A204.1 (cell line): ENCODE measurements around the gene ITGB1.
A peak's percentile ranks its signal among the peaks of the same experiment; 100 is the strongest.
"Not testable (repeated sequence)": the region's sequence is repeated elsewhere in the genome, so short reads cannot be mapped to it uniquely, and the experiment has no call there.

Experiments
- FAIRE-seq: peaks from 2 replicates; lab custom pipeline; 2012; peaks lifted over from hg19 to GRCh38; lab: Jason Lieb, UNC

Gene ITGB1

DNA sequence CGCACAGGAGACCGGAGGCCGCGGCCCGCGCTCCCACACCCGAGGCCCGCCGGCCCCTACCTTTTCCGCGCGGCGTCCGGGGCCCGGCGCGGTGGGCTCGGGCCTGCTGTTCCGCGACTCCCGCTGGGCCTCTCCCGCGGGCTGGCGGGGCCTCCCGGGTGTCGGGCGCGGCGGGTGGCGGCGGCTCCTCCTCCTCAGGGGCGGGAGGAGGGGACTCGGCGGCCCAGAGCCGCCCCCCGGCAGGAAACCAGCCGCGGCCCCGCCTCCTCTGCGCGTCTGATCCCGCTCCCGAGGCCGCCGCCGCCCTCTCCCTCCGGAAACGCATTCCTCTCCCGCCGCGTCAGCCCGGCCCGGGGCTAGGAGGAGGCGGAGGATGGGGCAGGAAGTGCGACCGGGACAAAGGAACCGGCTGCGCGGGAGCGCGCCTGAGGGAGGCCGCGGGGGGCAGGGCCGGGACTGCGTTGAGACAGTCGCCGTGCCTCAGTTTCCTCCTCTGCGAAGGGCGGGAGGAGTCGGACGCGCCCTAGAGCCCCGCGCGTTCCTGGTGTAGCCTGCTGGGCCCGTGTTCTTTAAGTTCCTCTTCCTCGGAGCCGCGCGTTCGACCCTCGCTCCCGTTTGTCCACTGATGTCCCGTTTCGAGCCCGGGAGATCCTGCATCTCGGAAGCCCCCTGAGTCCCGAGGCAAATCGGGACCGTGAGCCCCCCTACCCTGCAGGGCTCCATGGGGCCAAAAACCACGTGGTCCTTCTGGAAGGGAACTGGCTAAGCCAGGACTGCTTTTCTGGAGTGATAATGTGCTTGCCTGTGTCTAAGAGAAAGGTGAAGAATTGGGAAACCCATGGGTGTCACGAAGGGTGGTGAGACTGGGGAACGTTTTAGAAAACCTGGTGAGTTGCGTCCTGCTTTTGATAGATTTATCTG lies at the start of gene ITGB1:
Gene ITGB1 (minus strand): TSS at position 146 of the 921 bp plus-strand sequence. CDS start 22,672 bp downstream, outside the sequence.
- FAIRE-seq = no peak

DNA sequence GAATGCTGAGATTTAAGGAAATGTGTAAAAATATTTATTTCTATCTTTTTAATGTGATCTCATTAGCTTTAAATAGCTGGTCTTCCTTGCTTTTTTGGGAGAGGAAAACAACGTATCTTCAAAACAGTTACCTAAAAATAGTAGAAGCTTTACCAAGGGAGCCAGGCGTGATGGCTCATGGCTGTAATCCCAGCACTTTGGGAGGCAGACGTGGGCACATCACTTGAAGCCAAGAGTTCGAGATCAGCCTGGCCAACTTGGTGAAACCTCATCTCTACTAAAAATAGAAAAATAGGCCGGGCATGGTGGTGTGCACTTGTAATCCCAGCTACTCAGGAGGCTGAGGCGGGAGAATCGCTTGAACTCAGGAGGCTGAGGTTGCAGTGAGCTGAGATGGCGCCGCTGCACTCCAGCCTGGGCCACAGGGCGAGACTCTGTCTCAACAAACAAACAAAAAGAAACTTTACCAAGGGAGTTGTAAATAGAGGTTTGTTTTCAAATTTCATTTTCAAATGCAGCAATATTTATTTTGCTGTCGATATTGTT lies 48.4 kb upstream of the ITGB1 start:
- no peak for FAIRE-seq

DNA sequence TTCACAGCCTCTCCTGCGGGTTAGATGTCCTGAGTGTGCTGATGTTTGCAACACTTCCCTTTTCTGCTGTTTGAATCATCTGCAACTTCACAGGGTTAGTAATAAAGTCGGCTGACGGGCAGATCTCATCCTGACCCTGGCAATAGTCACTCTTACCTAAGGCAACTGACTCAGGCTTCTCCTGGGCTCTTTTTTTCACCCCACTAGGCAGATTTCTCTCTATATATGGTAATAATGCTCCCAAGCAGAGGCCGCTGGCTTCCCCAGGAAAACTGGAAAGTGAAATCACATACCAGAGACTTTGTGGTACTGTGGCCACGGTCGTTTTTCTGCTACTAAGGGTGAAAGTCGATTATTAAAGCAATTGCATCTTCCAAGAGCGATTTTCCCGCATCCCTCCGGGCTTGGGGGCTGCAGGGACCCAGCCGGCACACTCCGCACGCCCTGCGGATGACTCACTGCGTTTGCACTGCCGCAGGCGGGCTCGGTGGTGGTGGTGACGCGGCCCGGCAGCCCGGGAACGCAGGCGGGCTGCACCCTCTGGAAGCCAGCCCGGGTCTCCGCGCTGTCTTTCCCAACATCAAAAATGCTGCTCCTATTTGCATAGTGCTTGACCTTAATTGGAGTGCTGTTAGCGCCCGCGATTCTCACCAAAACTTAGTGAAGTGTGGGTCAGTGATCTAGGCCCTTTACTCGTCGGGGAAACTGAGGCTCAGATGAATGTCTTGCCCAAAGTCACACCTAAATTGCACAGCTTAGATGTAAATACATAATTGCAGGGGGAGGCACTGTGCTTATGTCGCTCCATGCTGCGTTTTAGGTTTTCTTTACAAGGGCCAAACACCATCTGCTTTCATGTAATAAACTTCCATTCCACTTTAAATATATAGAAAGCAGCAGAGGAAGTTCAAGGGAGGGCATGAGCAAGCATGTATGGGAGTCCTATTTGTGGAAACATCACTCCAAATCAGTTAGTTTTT lies 47.6 kb upstream of the ITGB1 start:
- peak; percentile 95 for FAIRE-seq

DNA sequence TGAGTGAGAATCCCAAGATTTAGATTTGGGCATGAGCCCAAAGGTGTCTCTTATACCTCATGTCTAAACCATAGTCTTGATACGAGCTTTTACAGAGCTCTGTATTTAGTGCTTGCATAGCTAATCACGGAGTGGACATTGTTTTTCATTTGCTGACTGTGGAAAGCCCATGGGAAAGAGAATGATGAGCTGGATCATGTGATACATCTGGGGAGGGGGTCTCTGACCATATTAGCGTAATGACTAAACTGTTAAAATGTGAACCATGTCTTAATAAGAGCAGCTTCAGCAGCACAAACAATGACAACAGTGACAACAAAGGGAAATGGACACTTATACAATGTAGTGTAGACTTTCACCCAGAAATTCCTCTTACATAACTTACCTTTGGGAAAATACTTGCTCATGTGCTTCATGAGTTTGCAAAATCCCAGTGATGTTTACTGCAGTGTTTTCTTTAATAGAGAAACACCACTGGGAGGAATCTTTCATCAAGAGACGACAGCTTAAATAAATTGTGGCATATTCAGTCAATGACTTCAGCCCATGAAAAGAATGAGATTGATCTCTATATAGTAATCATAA lies 44.0 kb upstream of the ITGB1 start:
- FAIRE-seq = no peak

DNA sequence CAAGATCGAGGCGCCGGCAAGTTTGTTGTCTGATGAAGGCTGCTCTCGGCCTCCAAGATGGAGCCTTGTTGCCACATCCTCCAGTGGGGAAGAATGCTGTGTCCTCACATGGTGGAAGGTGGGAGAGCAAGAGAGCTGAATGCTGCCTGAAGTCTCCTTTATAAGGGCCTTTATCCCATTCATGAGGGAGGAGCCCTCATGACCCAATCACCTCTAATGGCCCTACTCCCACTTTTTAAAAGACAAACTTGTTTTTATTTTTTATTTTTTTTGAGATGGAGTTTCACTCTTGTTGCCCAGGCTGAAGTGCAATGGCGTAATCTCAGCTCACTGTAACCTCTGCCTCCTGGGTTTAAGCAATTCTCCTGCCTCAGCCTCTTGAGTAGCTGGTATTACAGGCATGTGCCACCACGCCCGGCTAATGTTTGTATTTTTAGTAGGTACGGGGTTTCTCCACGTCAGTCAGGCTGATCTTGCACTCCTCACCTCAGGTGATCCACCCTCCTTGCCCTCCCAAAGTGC lies 40.1 kb upstream of the ITGB1 start:
- not testable (repeated sequence) for FAIRE-seq

DNA sequence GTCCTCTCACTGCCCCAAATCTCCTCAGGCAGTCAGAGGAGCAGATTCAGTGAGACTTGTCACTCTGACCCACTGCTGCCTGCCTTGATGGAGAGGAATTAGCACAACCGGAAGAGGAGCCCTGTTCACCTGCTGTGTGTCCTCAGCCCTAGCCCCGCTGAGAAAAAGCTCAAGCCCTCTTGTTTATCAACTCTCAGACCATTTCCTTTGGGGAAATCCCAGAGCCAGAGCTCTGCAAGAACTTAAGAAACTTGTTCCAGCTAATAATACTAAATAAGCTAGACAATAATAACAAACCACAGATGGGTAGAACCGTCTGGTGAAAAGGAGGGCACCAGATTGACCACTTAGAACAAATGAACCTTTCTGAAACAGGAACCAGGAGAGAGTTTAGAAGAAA lies 37.7 kb upstream of the ITGB1 start:
- no peak for FAIRE-seq

DNA sequence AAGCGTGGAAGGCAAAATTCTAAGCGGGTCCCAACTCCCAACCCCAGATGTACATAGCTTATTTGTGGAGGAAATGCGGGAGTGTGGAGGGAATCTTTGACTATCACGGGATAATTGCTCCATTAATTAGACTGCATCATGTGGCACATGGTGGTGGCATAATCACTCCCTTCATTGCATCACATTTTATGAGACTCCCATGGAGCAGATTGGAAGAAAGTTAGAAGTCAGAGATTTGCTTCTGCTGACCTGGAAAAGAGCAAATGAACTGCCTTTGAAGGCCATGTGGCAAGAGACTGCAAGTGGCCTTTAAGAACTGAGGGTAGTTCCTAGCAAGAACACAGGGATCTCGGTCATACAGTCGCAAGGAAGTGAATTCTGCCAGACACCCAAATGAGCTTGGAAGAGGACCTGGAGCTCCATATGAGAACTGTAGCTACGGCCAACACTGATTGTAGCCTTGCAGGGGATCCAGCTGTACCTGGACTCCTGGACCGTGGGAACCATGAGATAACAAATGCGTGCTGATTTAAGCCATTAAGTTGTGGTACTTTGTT lies 37.1 kb upstream of the ITGB1 start:
- no peak for FAIRE-seq

DNA sequence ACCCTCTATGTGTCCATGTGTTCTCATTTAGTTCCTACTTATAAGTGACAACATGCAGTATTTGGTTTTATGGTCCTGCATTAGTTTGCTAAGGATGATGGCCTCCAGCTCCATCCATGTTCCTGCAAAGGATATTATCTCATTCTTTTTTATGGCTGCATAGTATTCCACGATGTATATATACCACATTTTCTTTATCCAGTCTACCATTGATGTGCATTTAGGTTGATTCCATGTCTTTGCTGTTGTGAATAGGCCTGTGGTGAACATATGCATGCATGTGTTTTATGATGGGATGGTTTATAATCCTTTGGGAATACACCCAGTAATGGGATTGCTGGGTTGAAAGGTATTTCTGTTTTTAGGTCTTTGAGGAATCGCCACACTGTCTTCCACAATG lies 36.6 kb upstream of the ITGB1 start:
- FAIRE-seq = not testable (repeated sequence)

DNA sequence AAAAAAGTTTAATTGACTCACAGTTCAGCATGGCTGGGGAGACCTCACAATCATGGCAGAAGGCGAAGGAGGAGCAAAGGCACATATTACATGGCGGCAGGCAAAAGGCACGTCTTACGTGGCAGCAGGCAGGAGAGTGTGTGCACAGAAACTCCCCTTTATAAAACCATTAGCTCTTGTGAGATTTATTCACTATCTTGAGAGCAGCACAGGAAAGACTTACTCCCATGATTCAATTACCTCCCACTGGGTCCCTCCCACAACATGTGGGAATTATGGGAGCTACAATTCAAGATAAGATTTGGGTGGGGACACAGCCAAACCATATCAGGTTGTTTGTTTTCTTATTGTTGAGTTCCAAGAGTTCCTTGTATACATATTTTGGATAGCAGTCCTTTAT lies 34.3 kb upstream of the ITGB1 start:
- not testable (repeated sequence) for FAIRE-seq

DNA sequence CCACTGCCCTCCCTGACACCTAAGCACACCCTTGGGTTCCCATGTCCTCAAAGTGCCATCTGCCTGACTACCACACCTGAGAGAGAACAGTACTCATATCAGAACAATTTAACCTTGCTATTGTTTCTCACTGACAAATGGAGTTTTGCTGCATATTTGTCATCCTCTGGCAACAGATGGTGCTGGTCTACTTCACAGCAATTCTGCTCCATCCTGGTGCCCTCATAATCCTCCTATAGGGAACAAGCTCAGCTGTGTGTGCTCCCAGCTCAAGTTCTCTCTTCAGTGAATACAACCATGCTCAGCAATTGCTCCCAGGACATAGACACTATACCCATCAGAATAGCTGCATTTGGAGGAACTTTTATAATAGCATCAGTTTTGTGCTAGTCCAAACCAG lies 32.8 kb upstream of the ITGB1 start:
- FAIRE-seq = no peak

DNA sequence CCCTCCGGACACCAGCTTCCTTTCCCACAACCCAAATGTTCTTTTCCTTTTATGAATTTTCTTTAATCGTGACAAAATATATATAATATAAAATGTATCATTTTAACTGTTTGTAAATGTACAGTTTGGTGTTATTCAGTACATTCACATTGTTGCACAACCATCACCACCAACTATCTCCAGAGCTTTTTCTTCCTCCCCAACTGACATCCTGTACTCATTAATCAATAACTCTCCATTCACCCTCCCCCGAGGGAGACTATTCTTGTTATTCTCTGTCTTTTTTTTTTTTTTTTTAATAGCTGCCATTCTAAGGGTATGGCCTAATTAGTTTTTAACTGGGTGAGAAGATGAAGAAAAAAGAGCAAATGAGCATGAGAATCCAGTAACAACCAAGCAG lies 30.6 kb upstream of the ITGB1 start:
- no peak for FAIRE-seq

DNA sequence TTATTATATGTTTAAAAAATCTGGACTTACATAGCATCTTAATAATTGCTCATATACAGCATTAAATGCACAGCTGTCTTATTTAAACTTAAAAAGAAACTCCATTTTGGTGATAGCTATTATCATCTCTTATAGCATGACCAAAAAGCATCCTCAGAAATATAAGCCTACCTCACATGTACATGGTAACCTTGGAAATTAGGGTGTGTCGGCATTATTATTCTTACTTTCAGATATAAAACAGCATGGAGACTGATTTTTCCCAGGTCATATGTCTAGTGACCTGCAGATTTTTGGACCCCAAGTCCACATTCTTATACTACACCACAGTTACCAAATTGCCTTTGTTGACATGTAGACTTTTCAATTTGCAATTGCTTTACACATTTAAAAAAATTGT lies 29.1 kb upstream of the ITGB1 start:
- no peak for FAIRE-seq

DNA sequence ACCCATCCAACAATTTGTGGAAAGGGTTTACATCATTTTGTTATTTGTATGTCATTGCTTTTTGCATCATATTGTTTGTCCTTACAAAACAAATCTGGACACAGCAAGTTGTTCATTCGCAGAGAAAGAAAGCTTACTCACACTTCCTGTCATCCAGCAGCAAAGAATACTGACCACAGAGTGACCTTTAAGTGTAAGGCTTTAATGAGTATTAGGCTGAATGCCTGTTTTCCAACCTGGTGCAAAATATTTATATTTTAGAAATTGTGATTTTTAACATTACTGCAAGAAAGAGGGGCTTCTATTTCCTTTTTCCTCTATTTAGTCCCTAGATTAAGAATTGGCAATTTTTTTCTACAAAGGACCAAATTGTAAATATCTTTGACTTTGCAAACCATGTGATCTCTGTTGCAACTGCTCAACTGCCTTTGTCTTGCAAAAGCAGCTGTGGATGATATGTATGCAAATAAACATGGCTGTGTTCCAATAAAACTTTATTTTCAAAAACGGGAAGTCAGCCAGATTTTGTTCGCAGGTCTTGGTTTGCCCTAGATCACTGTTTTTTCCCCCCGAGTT lies 27.8 kb upstream of the ITGB1 start:
- no peak for FAIRE-seq

DNA sequence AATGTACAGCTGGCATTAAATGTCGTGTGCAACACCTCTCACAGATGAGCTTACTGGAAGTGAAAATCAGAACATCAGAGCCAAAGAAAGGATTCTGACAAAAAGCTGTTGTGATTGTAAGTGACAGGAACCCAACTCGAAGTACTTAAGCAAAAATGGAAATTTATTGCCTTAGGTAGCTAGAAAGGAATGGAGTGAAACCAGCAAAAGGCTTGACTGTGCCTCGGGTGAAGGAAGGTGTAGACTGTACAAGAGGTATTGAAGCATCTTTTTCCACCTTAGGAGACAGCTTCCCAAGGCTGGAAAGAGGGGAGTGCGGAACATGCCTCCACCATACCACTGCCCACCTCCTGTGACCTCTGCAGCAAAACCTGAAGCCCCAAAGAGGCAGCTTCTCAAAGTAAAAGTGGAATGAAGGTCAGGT lies 27.3 kb upstream of the ITGB1 start:
- no peak for FAIRE-seq

DNA sequence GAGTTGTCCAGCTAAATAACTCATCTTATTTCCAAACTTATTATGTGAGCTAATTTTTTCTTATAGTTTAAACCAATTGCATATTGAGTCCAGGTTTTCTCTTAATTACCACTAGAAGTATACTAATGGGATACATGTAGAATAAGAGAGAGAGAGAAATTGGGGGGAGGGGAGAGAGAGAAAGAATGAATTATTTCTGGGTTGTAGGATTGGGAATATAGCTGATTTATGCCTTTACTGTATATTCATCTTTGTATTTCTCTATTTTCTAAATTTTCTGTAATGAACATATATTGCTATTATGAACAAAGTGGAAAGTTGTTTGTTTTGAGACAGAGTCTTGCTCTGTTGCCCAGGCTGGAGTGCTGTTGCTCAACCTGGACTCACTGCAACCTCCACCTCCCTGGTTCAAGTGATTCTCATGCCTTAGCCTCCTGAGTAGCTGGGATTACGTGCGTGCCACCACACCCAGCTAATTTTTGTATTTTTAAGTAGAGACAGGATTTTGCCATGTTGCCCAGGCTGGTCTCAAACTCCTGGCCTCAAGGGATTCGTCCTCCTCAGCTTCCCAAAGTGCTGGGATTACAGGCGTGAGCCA lies 26.1 kb upstream of the ITGB1 start:
- FAIRE-seq = no peak

DNA sequence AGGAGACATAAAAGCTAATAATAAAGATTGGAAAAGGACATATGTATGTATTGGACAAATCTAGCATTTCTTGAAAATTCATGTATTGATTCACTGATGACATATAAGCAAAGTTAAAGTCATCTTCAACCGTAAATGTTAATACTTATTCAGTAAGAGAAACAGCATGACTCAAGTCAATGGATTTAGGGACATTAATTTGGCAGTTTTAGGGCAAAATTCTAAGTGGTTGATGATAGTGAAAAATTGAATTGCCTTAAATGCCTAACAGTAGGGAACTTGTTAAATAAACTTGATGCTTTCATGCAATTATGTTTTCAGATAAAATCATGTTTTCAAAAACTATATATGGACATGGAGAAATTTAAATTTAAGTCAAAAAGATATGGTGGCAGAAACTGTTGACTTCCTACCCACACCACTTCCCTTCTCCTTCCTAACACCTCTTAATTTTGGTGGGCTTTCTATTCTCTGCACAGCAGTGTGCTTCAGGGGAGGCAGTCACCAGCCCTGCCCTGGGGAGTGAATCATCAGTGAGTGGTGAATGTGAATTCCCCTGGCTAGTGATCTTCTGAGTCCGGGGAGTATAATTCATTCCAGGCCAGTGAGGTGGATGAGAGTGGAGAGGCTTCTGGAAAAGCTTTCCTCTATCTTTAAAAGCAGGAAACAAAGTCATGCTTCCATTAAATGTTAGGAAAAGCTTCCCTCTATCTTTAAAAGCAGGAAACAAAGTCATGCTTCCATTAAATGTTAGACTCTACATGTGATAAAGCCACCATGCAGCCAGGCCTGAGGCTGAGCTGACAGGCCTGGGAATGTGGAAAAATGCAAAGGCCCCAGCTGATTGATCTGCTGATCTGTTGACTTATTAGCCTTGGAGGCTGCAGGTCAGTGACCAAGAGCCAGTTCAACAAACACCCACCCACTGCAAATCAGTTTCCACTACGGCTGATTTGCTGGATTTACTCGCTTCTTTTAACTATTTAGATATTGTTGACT lies 25.2 kb upstream of the ITGB1 start:
- peak; percentile 21 for FAIRE-seq

DNA sequence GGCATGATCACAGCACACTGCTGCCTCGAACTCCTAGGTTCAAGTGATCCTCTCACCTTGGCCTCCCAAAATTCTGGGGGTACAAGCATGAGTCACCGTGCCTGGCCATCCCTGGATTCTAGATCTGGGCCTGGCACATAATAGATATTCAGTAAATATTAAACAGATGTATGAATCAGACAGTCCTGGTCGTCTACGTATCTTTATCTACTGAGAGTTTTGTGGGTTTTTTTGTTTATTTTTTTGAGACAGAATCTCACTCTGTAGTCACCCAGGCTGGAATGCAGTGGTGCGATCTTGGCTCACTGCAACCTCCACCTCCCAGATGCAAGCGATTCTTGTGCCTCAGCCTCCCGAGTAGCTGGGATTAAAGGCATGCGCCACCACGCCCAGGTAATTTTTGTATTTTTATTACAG lies 24.3 kb upstream of the ITGB1 start:
- FAIRE-seq = no peak

DNA sequence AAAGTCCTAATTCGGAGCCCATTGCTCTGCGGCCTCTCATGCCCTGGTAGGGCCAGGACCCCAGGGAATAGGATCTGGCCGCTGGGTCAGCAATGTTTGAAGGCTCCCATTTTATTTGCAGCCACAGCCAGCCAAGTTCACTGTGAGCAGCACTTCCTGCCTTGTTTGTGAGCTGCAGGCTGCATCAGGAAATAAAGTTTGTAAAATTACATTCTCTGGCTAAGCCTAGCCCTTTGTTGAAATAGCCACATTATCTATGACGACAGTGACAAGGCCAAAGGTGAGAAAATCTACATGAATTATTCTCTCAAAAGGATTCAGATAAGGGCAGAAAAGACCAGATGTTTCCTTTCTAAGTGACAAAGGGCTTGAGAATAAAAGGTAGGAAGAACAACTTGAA lies 23.7 kb upstream of the ITGB1 start:
- no peak for FAIRE-seq
